Measurements from ENCODE around the gene SMIM1.

Gene SMIM1

GRCh38 chr1:3821004-3821403 is 48.5 kb downstream of the SMIM1 start:
- no peak for DNase-seq (ENCODE audit: low read depth in 2 of 2)

GRCh38 chr1:3821447-3821846 is 48.9 kb downstream of the SMIM1 start:
- no peak for DNase-seq (ENCODE audit: low read depth in 2 of 2)

- DNase-seq (ENCODE audit: low read depth in 2 of 2) = no peak
Measured at GRCh38 chr1:3821908-3822307, 49.4 kb downstream of the SMIM1 start.

- no peak for DNase-seq (ENCODE audit: low read depth in 2 of 2)
Measured at GRCh38 chr1:3822421-3822820, 49.9 kb downstream of the SMIM1 start.

- DNase-seq (ENCODE audit: low read depth in 2 of 2) = no peak
Measured at GRCh38 chr1:3824650-3825049, 52.1 kb downstream of the SMIM1 start.

GRCh38 chr1:3825356-3825755 is 52.8 kb downstream of the SMIM1 start:
- no peak for DNase-seq (ENCODE audit: low read depth in 2 of 2)
